T1000 (cell line): ENCODE measurements around the gene ANKMY1.

Source experiments
- DNase-seq: peaks from one replicate; lab custom pipeline; 2025; ENCODE audit warnings: mixed read lengths; lab: John Stamatoyannopoulos, UW

Gene ANKMY1

GRCh38 chr2:240579771-240580614, 22.2 kb upstream of the ANKMY1 start:
- peak; percentile 61 for DNase-seq

- no peak for DNase-seq
These were observed 21.4 kb upstream of the ANKMY1 start for GRCh38 chr2:240579071-240579762.

GRCh38 chr2:240578488-240578887, 20.7 kb upstream of the ANKMY1 start:
- no peak for DNase-seq

- DNase-seq = no peak
These were observed 20.3 kb upstream of the ANKMY1 start for GRCh38 chr2:240578110-240578450.

- DNase-seq = no peak
These were observed 19.7 kb upstream of the ANKMY1 start for GRCh38 chr2:240577281-240578109.

- no peak for DNase-seq
These were observed 18.8 kb upstream of the ANKMY1 start for GRCh38 chr2:240576436-240577205.

GRCh38 chr2:240576036-240576435, 18.2 kb upstream of the ANKMY1 start:
- DNase-seq = no peak

GRCh38 chr2:240575101-240575965, 17.5 kb upstream of the ANKMY1 start:
- DNase-seq = no peak

GRCh38 chr2:240574386-240575100, 16.8 kb upstream of the ANKMY1 start:
- no peak for DNase-seq

- DNase-seq = no peak
These were observed 16.0 kb upstream of the ANKMY1 start for GRCh38 chr2:240573516-240574385.

- DNase-seq = no peak
These were observed 15.3 kb upstream of the ANKMY1 start for GRCh38 chr2:240573071-240573515.

GRCh38 chr2:240572141-240573031, 14.6 kb upstream of the ANKMY1 start:
- DNase-seq = no peak

GRCh38 chr2:240571314-240571973, 13.7 kb upstream of the ANKMY1 start:
- no peak for DNase-seq

- DNase-seq = no peak
These were observed 12.9 kb upstream of the ANKMY1 start for GRCh38 chr2:240570531-240571313.

- DNase-seq = no peak
These were observed 12.3 kb upstream of the ANKMY1 start for GRCh38 chr2:240569998-240570530.

- no peak for DNase-seq
These were observed 11.8 kb upstream of the ANKMY1 start for GRCh38 chr2:240569523-240569997.
